ENCODE data around the gene LRFN5.
"Not testable (repeated sequence)": the region's sequence is repeated elsewhere in the genome, so short reads cannot be mapped to it uniquely, and the experiment has no call there.

The LRFN5 gene

DNA sequence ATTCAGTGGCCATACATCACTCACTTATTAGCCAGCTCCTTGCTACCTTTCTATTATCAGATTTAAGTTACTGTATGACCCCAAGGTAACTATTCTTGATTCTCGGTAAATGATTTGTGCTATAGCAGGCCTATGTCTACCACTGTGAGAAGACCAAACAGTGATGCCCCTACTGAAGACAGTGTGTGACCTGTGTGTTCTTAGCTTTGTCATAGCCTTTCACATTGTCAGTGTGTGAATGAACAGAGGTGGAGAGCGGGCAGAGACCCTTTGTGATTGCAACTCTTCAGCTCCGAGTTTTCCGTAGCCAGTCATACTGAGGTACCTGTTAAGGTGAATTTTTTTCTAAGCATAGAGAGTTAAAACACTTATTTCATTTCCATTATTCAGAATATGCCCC, 294.0 kb downstream of the LRFN5 start:
- no peaks in the 10 kb centered on the region for H3K27me3 ChIP-seq (ENCODE audit: control insufficient read depth in 1 of 2, insufficient read depth in 2 of 2, low read length in 2 of 2)
- H3K4me3 ChIP-seq (ENCODE audit: low read length in 2 of 2) = no peak overlapping the region
- H3K9ac ChIP-seq (ENCODE audit: low read length in 2 of 2) = no peak overlapping the region
- H3K4me1 ChIP-seq (ENCODE audit: control insufficient read depth, insufficient read depth, low read length) = no peaks in the 10 kb centered on the region
- H3K27ac ChIP-seq (ENCODE audit: low read length) = no peak overlapping the region
- no peaks in the 10 kb centered on the region for H3K36me3 ChIP-seq (ENCODE audit: control insufficient read depth in 2 of 2, insufficient read depth in 2 of 2, low read length in 2 of 2)
- H3K9me3 ChIP-seq (ENCODE audit: control insufficient read depth in 2 of 2, low read length in 2 of 2) = no peaks in the 10 kb centered on the region

DNA sequence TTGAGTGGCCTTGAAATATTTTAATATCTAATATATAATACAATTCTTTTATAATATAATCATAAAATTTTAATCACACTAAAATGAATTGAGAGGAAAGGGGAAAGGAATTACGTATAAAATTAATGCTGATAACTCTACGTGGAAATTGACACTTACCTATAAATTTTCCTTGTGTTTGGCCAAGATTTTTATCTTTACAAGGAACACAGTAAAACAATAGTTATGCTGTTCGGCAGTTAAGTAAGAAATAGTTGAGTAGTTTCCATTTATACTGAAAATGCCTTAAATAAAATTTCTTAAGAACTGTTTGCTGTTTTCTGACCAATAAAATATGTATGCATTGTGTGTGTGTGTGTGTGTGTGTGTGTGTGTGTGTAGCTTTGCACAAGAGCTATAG, 294.4 kb downstream of the LRFN5 start:
- no peaks in the 10 kb centered on the region for H3K36me3 ChIP-seq (ENCODE audit: control insufficient read depth in 2 of 2, insufficient read depth in 2 of 2, low read length in 2 of 2)
- H3K9me3 ChIP-seq (ENCODE audit: control insufficient read depth in 2 of 2, low read length in 2 of 2) = no peaks in the 10 kb centered on the region
- no peak overlapping the region for H3K9ac ChIP-seq (ENCODE audit: low read length in 2 of 2)
- no peaks in the 10 kb centered on the region for H3K4me1 ChIP-seq (ENCODE audit: control insufficient read depth, insufficient read depth, low read length)
- no peak overlapping the region for H3K4me3 ChIP-seq (ENCODE audit: low read length in 2 of 2)
- no peaks in the 10 kb centered on the region for H3K27me3 ChIP-seq (ENCODE audit: control insufficient read depth in 1 of 2, insufficient read depth in 2 of 2, low read length in 2 of 2)
- H3K27ac ChIP-seq (ENCODE audit: low read length) = no peak overlapping the region

GRCh38 chr14:41905394-41905964, 298.8 kb downstream of the LRFN5 start:
- Histone ChIP-seq H3K27me3 (ENCODE audit: control insufficient read depth in 1 of 2, insufficient read depth in 2 of 2, low read length in 2 of 2) (no peaks in the 10 kb centered on the region), H3K4me1 (ENCODE audit: control insufficient read depth, insufficient read depth, low read length) (no peaks in the 10 kb centered on the region), H3K9ac (ENCODE audit: low read length in 2 of 2) (no peak overlapping the region)

GRCh38 chr14:41911155-41911554, 304.5 kb downstream of the LRFN5 start:
- not testable (repeated sequence) for H3K4me1 ChIP-seq (ENCODE audit: control insufficient read depth, insufficient read depth, low read length); H3K36me3 ChIP-seq (ENCODE audit: control insufficient read depth in 2 of 2, insufficient read depth in 2 of 2, low read length in 2 of 2); H3K9me3 ChIP-seq (ENCODE audit: control insufficient read depth in 2 of 2, low read length in 2 of 2); H3K27ac ChIP-seq (ENCODE audit: low read length); H3K9ac ChIP-seq (ENCODE audit: low read length in 2 of 2); H3K4me3 ChIP-seq (ENCODE audit: low read length in 2 of 2); H3K27me3 ChIP-seq (ENCODE audit: control insufficient read depth in 1 of 2, insufficient read depth in 2 of 2, low read length in 2 of 2)

More at GRCh38 chr14:41905394-41905964, 298.8 kb downstream of the LRFN5 start:
- Histone ChIP-seq H3K27ac (ENCODE audit: low read length) (no peak overlapping the region), H3K9me3 (ENCODE audit: control insufficient read depth in 2 of 2, low read length in 2 of 2) (no peaks in the 10 kb centered on the region), H3K4me3 (ENCODE audit: low read length in 2 of 2) (no peak overlapping the region), H3K36me3 (ENCODE audit: control insufficient read depth in 2 of 2, insufficient read depth in 2 of 2, low read length in 2 of 2) (no peaks in the 10 kb centered on the region)

DNA sequence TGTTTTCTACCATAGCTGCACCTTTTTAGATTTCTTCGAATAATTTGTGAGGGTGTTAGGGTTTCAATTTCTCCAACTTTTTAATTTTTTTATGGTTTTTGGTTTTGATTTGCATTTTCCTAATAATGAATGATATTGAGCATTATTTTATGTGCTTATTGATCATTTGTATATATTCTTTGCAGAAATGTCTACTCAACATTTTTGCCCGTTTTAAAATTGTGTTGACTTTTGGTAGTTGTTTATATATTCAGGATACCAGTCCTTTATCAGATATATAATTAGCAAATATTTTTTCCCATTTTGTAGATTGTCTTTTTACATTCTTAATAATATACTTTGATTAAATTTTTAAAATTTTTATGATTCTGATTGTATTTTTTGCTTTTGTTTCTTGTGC, 306.7 kb downstream of the LRFN5 start:
- Histone ChIP-seq H3K4me1 (ENCODE audit: control insufficient read depth, insufficient read depth, low read length) (no peaks in the 10 kb centered on the region), H3K27me3 (ENCODE audit: control insufficient read depth in 1 of 2, insufficient read depth in 2 of 2, low read length in 2 of 2) (no peaks in the 10 kb centered on the region), H3K27ac (ENCODE audit: low read length) (no peak overlapping the region), H3K9ac (ENCODE audit: low read length in 2 of 2) (no peak overlapping the region), H3K9me3 (ENCODE audit: control insufficient read depth in 2 of 2, low read length in 2 of 2) (no peaks in the 10 kb centered on the region), H3K36me3 (ENCODE audit: control insufficient read depth in 2 of 2, insufficient read depth in 2 of 2, low read length in 2 of 2) (no peaks in the 10 kb centered on the region), H3K4me3 (ENCODE audit: low read length in 2 of 2) (no peak overlapping the region)

- Histone ChIP-seq H3K4me1 (ENCODE audit: control insufficient read depth, insufficient read depth, low read length) (no peaks in the 10 kb centered on the region), H3K36me3 (ENCODE audit: control insufficient read depth in 2 of 2, insufficient read depth in 2 of 2, low read length in 2 of 2) (no peaks in the 10 kb centered on the region), H3K9me3 (ENCODE audit: control insufficient read depth in 2 of 2, low read length in 2 of 2) (no peaks in the 10 kb centered on the region), H3K27ac (ENCODE audit: low read length) (no peak overlapping the region), H3K4me3 (ENCODE audit: low read length in 2 of 2) (no peak overlapping the region), H3K27me3 (ENCODE audit: control insufficient read depth in 1 of 2, insufficient read depth in 2 of 2, low read length in 2 of 2) (no peaks in the 10 kb centered on the region), H3K9ac (ENCODE audit: low read length in 2 of 2) (no peak overlapping the region)
Observed at GRCh38 chr14:41915732-41916131, 309.1 kb downstream of the LRFN5 start.

- Histone ChIP-seq H3K27ac (ENCODE audit: low read length) (no peak overlapping the region), H3K27me3 (ENCODE audit: control insufficient read depth in 1 of 2, insufficient read depth in 2 of 2, low read length in 2 of 2) (no peaks in the 10 kb centered on the region), H3K9ac (ENCODE audit: low read length in 2 of 2) (no peak overlapping the region)
Observed at GRCh38 chr14:41916313-41916712, 309.6 kb downstream of the LRFN5 start.

DNA sequence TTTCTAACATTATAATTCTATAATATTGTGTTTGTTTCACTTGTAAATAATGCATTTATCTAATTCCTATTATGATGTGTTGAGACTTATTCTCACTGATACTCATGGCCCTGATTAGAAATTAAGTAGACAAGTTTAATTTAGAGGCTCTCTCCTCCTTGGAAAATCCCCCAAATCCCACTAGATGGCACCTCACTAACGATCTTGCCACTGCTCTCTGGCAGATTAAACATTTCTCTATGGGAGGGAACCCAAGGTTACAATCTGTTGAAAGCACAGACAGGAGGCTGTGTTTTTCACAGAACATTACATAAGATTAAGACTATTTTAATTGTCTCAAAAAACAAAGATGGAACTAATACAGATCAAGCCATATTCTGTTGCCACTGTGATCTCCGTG, 318.7 kb downstream of the LRFN5 start:
- H3K4me3 ChIP-seq (ENCODE audit: low read length in 2 of 2) = no peak overlapping the region
- no peak overlapping the region for H3K27ac ChIP-seq (ENCODE audit: low read length)
- H3K9ac ChIP-seq (ENCODE audit: low read length in 2 of 2) = no peak overlapping the region
- H3K9me3 ChIP-seq (ENCODE audit: control insufficient read depth in 2 of 2, low read length in 2 of 2) = no peaks in the 10 kb centered on the region
- no peaks in the 10 kb centered on the region for H3K4me1 ChIP-seq (ENCODE audit: control insufficient read depth, insufficient read depth, low read length)
- H3K27me3 ChIP-seq (ENCODE audit: control insufficient read depth in 1 of 2, insufficient read depth in 2 of 2, low read length in 2 of 2) = no peaks in the 10 kb centered on the region
- H3K36me3 ChIP-seq (ENCODE audit: control insufficient read depth in 2 of 2, insufficient read depth in 2 of 2, low read length in 2 of 2) = no peaks in the 10 kb centered on the region

More at GRCh38 chr14:41916313-41916712, 309.6 kb downstream of the LRFN5 start:
- Histone ChIP-seq H3K9me3 (ENCODE audit: control insufficient read depth in 2 of 2, low read length in 2 of 2) (no peaks in the 10 kb centered on the region), H3K4me1 (ENCODE audit: control insufficient read depth, insufficient read depth, low read length) (no peaks in the 10 kb centered on the region), H3K4me3 (ENCODE audit: low read length in 2 of 2) (no peak overlapping the region), H3K36me3 (ENCODE audit: control insufficient read depth in 2 of 2, insufficient read depth in 2 of 2, low read length in 2 of 2) (no peaks in the 10 kb centered on the region)

DNA sequence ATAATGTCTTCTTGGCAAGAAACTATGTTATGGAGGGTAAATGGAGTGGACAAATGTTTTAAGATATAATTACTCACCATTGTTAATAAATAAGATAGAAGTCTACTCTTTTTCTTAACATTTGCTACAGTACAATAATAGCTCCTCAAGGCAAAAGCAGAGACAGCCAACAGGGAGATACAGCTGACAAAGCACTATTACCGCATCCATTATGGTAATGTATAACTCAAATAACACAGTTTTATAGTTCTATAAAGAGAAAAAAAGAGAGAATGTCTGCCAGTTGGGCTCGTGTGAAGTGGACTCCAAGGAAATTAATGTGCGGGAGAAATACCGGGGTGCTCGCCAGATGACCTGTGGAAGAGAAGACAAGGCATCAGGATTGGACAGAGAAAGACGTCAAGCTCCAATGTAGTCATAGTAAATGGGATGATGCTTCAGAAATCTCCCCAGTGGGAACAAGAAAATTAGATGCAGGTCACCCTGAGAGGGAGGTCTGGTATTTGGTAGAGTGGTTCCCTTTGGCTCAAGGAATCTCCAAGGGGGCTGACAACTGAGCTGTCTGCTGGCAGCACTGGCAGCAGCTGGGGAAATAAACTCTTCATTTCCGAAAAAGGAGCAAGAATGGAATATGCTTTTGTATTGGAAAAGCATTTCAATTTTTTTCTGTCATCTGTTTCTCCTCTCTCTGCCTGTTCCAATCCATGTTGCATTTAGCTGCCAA, 343.9 kb downstream of the LRFN5 start:
- Histone ChIP-seq H3K9ac (ENCODE audit: low read length in 2 of 2) (no peak overlapping the region), H3K27me3 (ENCODE audit: control insufficient read depth in 1 of 2, insufficient read depth in 2 of 2, low read length in 2 of 2) (no peaks in the 10 kb centered on the region), H3K4me3 (ENCODE audit: low read length in 2 of 2) (no peak overlapping the region), H3K4me1 (ENCODE audit: control insufficient read depth, insufficient read depth, low read length) (no peaks in the 10 kb centered on the region), H3K9me3 (ENCODE audit: control insufficient read depth in 2 of 2, low read length in 2 of 2) (no peaks in the 10 kb centered on the region), H3K27ac (ENCODE audit: low read length) (no peak overlapping the region), H3K36me3 (ENCODE audit: control insufficient read depth in 2 of 2, insufficient read depth in 2 of 2, low read length in 2 of 2) (no peaks in the 10 kb centered on the region)

Measured in stomach smooth muscle (tissue), 2 donors.